MCF 10A (cell line): ENCODE data around the gene CDC14B. TPM values are rescaled to one million over a fixed set of nuclear protein-coding genes. Genes with fewer than 3 reads are reported as not detected.

ENCODE experiments used
- BruUV-seq: library from RNA; stranded (reverse); fragments of 400-500 nt; replicated peaks from 2 replicates; lab custom pipeline; 2021; lab: Mats Ljungman, UMichigan
- CTCF ChIA-PET: fragments of 300-600 bp; sonication (Branson Sonifier 250); formaldehyde crosslinking; extraction: SDS; loops from one replicate; lab custom pipeline; 2021; ENCODE audit warnings: antibody characterized with exemption, inconsistent platforms; lab: Yijun Ruan, JAX
- POLR2A ChIA-PET: fragments of 300-600, 350-650 bp; sonication (Branson Sonifier 250); formaldehyde crosslinking; extraction: SDS; loops from one replicate; lab custom pipeline; 2020; ENCODE audit warnings: antibody characterized with exemption, inconsistent platforms; lab: Yijun Ruan, JAX
- DNase-seq: peaks from one replicate; pipeline ENCODE4 v3.0.0-alpha.2; 2018; ENCODE audit not compliant: unreplicated experiment
- H3K27ac Mint-ChIP-seq: one replicate; pipeline ENCODE4 v1.8.0; 2022; ENCODE audit warnings: mild to moderate bottlenecking, low read depth, mixed read lengths; ENCODE audit not compliant: unreplicated experiment
- H3K27me3 Mint-ChIP-seq: one replicate; pipeline ENCODE4 v1.8.0; 2022; ENCODE audit warnings: mixed read lengths; ENCODE audit not compliant: insufficient read depth, unreplicated experiment
- H3K36me3 Mint-ChIP-seq: one replicate; pipeline ENCODE4 v1.8.0; 2022; ENCODE audit warnings: mild to moderate bottlenecking, moderate library complexity, mixed read lengths; ENCODE audit not compliant: insufficient read depth, unreplicated experiment
- H3K4me1 Mint-ChIP-seq: one replicate; pipeline ENCODE4 v1.8.0; 2022; ENCODE audit warnings: mixed read lengths; ENCODE audit not compliant: insufficient read depth, unreplicated experiment
- H3K4me3 Mint-ChIP-seq: one replicate; pipeline ENCODE4 v1.8.0; 2022; ENCODE audit warnings: mild to moderate bottlenecking, moderate library complexity, mixed read lengths; ENCODE audit not compliant: unreplicated experiment
- H3K9me3 Mint-ChIP-seq: one replicate; pipeline ENCODE4 v1.8.0; 2022; ENCODE audit warnings: mixed read lengths; ENCODE audit not compliant: unreplicated experiment
- intact Hi-C: fragments of 100-400 bp; cut with micrococcal nuclease; formaldehyde crosslinking; loops from 2 replicates; pipeline ENCODE4 v1.14.1; 2022
- total RNA-seq: library from RNA; stranded (reverse); gene quantifications from 2 replicates; pipeline ENCODE4 v1.2.3, GENCODE V29; 2022
- TF ChIP-seq, protein P1 (sequence below): fragments of 200-600 bp; IDR thresholded peaks from one replicate; pipeline ENCODE4 v1.8.0; 2022; ENCODE audit warnings: antibody characterized with exemption, mild to moderate bottlenecking; ENCODE audit not compliant: unreplicated experiment

CDC14B gene
- total RNA-seq, 1 experiment from 2014 or later = 7.0 TPM

DNA sequence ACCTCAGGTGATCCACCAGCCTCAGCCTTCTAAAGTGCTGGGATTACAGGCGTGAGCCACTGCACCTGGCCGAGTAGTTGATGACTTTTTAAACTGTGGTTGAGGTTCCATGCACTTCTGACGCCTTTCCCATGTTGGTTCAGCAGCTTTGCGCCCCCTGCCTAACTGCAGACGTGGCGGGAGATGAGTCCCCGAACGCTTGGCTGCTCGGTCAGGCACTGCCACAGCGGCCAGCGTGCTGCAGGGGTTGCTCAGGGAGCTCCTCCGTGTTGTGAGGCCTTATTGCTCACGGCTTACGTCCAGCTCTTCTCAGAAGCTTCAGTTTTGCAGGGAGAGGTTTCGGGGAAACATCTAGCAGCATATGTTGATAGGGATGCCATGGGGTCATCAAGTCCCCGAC lies 134.4 kb downstream of the CDC14B start:
- intact Hi-C loops = no loop called here
- H3K9me3 Mint-ChIP-seq = no peaks in the 10 kb centered on the region
- H3K4me1 Mint-ChIP-seq = no peaks in the 10 kb centered on the region
- H3K27ac Mint-ChIP-seq = no peak overlapping the region
- H3K4me3 Mint-ChIP-seq = no peak overlapping the region
- H3K36me3 Mint-ChIP-seq = peaks cover 18% of the 10 kb centered on the region
- TF ChIP-seq, protein P1, sequence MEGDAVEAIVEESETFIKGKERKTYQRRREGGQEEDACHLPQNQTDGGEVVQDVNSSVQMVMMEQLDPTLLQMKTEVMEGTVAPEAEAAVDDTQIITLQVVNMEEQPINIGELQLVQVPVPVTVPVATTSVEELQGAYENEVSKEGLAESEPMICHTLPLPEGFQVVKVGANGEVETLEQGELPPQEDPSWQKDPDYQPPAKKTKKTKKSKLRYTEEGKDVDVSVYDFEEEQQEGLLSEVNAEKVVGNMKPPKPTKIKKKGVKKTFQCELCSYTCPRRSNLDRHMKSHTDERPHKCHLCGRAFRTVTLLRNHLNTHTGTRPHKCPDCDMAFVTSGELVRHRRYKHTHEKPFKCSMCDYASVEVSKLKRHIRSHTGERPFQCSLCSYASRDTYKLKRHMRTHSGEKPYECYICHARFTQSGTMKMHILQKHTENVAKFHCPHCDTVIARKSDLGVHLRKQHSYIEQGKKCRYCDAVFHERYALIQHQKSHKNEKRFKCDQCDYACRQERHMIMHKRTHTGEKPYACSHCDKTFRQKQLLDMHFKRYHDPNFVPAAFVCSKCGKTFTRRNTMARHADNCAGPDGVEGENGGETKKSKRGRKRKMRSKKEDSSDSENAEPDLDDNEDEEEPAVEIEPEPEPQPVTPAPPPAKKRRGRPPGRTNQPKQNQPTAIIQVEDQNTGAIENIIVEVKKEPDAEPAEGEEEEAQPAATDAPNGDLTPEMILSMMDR = no peak
- no peak for DNase-seq
- ChIA-PET POLR2A (no interaction called here), CTCF (no interaction called here)
- no peaks in the 10 kb centered on the region for H3K27me3 Mint-ChIP-seq
- BruUV-seq = no TSS peak

DNA sequence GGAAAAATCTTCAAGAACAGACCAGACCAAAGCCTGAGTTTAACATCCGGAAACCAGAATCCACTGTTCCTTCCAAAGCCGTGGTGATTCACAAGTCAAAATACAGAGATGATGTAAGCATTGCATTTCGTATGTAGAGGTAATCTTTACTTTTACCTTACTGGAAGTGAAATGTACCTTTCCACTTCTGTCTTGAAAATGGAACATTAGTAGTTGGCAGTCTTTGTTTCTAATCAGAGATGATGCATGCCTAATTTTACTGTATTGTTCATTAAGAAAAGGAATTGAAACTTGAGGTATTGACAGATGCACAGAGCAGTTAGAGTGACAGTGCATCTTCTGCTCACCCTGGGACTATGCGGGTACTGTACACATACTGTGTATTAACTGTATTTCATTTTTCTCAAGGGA lies 135.1 kb downstream of the CDC14B start:
- peaks cover 13% of the 10 kb centered on the region for H3K36me3 Mint-ChIP-seq
- DNase-seq = no peak
- ChIA-PET POLR2A (no interaction called here), CTCF (no interaction called here)
- intact Hi-C loops = no loop called here
- BruUV-seq = no TSS peak
- no peak overlapping the region for H3K27ac Mint-ChIP-seq
- no peaks in the 10 kb centered on the region for H3K27me3 Mint-ChIP-seq
- H3K4me3 Mint-ChIP-seq = no peak overlapping the region
- no peaks in the 10 kb centered on the region for H3K9me3 Mint-ChIP-seq
- TF ChIP-seq, protein P1 = no peak
- no peaks in the 10 kb centered on the region for H3K4me1 Mint-ChIP-seq

DNA sequence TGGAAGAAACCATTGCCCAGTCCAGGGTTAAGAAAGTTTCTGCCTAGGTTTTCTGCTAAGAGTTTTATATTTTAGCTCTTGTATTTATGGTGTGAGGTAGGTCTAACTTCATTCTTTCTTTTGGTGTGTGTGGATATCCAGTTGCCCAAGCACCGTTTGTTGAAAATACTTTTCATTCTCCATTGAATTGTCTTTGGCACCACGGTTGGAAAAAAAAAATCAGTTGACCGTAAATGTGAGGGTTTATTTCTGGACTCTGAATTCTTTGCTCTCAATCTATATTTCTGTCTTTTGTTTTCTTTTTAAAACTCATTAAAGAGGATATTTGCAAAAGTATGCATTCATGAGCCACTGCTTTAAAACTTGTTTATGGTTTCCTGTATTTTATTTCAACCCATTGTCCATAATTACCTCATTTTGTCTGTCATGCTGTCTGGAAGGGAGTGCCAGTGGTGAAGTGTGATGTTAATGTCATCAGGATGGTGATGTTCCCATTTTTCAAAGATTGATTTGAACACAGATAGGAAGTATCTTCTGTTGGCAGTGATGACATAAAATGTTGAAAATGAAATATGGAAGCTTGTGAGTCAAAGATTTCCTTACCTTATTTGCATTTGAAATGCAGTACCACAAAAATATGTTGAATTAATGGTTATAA lies 135.8 kb downstream of the CDC14B start:
- H3K4me1 Mint-ChIP-seq = peaks cover 5% of the 10 kb centered on the region
- H3K4me3 Mint-ChIP-seq = no peak overlapping the region
- H3K36me3 Mint-ChIP-seq = peaks cover 12% of the 10 kb centered on the region
- BruUV-seq = no TSS peak
- TF ChIP-seq, protein P1 = no peak
- POLR2A ChIA-PET = interaction anchor here (0.6 kb wide), 1 partner anchor 34 kb away, joined by 3 read pairs; no protein-coding TSS in a partner anchor
- H3K9me3 Mint-ChIP-seq = no peaks in the 10 kb centered on the region
- DNase-seq = no peak
- H3K27me3 Mint-ChIP-seq = no peaks in the 10 kb centered on the region
- H3K27ac Mint-ChIP-seq = no peak overlapping the region
- intact Hi-C loops = no loop called here
- CTCF ChIA-PET = no interaction called here

DNA sequence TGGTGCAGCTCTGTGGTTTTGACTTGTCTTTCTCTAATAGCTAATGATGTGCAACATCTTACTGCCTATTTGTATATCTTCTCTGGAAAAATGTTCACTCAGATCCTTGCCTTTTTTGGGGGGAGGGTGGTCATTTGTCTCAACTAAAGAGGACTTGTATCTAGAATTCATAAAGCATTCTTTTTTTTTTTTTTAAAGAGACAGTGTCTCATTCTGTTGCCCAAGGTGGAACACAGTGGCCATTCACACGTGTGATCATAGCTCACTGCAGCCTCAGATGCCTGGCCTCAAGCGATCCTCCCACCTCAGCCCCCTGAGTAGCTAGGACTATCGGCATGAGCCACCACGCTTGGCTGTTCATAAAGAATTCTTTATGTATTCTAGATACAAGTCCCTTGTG lies 136.4 kb downstream of the CDC14B start:
- Mint-ChIP-seq H3K4me3 (no peak overlapping the region), H3K27me3 (no peaks in the 10 kb centered on the region), H3K27ac (no peak overlapping the region), H3K9me3 (no peaks in the 10 kb centered on the region), H3K36me3 (peaks cover 12% of the 10 kb centered on the region), H3K4me1 (peaks cover 5% of the 10 kb centered on the region)
- DNase-seq = no peak
- no TSS peak for BruUV-seq
- TF ChIP-seq, protein P1 = no peak
- POLR2A ChIA-PET = interaction anchor here (0.6 to 0.8 kb wide), 2 partner anchors 33 to 69 kb away, joined by 3 to 4 read pairs; no protein-coding TSS in a partner anchor
- CTCF ChIA-PET = no interaction called here
- intact Hi-C loops = no loop called here
